Thymus (tissue), 11 donors: Measurements from ENCODE around the gene DPT. TPM values are rescaled to one million over a fixed set of nuclear protein-coding genes. Genes with fewer than 3 reads are reported as not detected.

ENCODE experiments used
- DNase-seq, 9 donors: peaks; one replicate each; pipeline ENCODE4 v3.0.0-alpha.2; 2013; ENCODE audit warnings: low spot score in 9 of 9, low read depth in 6 of 9, missing footprints in 1 of 9
- H3K27ac ChIP-seq, 2 donors: one replicate each; pipeline ENCODE4 v1.5.1; 2013; ENCODE audit warnings: control low read depth in 1 of 2, low read depth in 1 of 2, low read length in 1 of 2, mild to moderate bottlenecking in 1 of 2, moderate library complexity in 1 of 2
- H3K27me3 ChIP-seq, 2 donors: one replicate each; pipeline ENCODE4 v1.5.1; 2013; ENCODE audit warnings: low read length in 1 of 2; ENCODE audit not compliant: control insufficient read depth in 2 of 2, insufficient read depth in 1 of 2
- H3K36me3 ChIP-seq, 2 donors: one replicate each; pipeline ENCODE4 v1.5.1; 2013; ENCODE audit warnings: low read length in 1 of 2, mild to moderate bottlenecking in 1 of 2, moderate library complexity in 1 of 2; ENCODE audit not compliant: control insufficient read depth in 2 of 2, insufficient read depth in 2 of 2
- H3K4me1 ChIP-seq, 2 donors: one replicate each; pipeline ENCODE4 v1.5.1; 2013; ENCODE audit warnings: low read length in 2 of 2; ENCODE audit not compliant: control insufficient read depth in 2 of 2, insufficient read depth in 2 of 2
- H3K4me3 ChIP-seq, 2 donors: one replicate each; pipeline ENCODE4 v1.5.1; 2013; ENCODE audit warnings: low read length in 2 of 2, control low read depth in 1 of 2, mild to moderate bottlenecking in 1 of 2
- H3K9me3 ChIP-seq, 2 donors: one replicate each; pipeline ENCODE4 v1.5.1; 2013; ENCODE audit warnings: low read length in 1 of 2, mild to moderate bottlenecking in 1 of 2; ENCODE audit not compliant: control insufficient read depth in 2 of 2, insufficient read depth in 1 of 2
- WGBS: extraction: QIAGEN DNeasy Blood & Tissue Kit; methylation state at CpG from one replicate; pipeline ENCODE4 v1.1.7; 2013; 5-methylcytosine and 5-hydroxymethylcytosine counted together
- polyA plus RNA-seq: library from polyadenylated mRNA; stranded (reverse); fragments of 200-250 nt; gene quantifications from one replicate; pipeline ENCODE4 v1.2.3, GENCODE V29; 2013
- total RNA-seq: library from RNA; stranded (reverse); fragments of 120-200 nt; gene quantifications from one replicate; pipeline ENCODE4 v1.2.4, GENCODE V29; 2013
- donor health status: healthy.

The DPT gene
- total and polyA plus RNA-seq, 2 donors = 8.9 to 21.5 TPM

DNA sequence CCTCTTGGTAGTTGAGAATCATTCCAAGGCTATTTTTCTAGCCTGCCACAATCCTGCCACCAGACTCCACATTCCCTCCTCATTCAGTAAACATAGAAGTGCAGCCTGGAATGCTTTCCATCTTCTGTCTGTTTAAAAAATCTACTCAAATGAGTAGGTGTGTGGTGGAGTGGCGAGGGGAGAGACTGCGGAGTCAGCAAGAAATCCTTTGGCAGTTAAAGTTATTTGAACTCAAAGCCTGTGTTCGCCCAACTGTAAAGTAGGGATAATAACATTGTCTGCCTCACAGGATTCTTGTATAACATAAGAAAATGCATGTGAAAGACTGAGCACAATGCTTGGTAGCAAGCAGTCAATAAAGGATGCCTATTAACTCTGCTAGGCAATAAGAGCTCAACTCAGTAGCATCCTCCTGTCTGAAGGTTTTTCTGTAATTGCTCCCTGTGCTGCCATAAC, 22.2 kb upstream of the DPT start:
- H3K4me3 ChIP-seq = no peak overlapping the region
- no peaks in the 10 kb centered on the region for H3K4me1 ChIP-seq
- WGBS = 74% methylated on average over 3 of the region's 3 CpGs
- H3K9me3 ChIP-seq = no peaks in the 10 kb centered on the region
- no peaks in the 10 kb centered on the region for H3K36me3 ChIP-seq
- no peak overlapping the region for H3K27ac ChIP-seq
- DNase-seq = no peak
- no peaks in the 10 kb centered on the region for H3K27me3 ChIP-seq

DNA sequence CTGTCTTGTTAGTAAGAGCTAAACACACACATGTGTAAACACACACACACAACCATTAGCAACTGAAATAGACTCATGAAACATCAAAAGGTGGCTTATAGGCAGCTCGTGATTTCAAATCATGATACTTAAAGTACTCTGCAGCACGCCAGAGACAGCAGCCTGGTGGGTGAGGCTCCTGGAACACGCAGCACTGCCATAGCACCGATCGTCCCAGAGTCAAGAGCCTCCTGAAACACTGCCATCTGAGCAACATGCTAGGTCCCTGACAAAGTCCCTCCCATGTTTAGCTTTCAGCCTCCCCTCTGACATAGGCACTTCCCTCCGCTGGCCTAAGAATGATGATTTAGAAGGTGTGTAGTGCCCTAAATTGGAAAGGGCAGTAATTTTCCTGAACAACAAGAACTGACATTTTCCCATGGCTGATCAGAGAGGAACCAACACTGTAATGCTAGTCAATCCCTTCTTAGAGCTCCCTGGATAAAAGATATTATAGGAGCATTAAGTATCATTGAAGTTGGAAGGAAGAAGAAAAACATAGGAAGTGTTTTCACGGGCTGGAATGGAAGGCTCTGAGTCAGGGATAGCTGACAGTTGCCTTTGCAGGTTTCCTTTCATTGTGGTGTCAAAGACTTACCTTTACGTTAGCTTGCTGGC, 14.1 kb upstream of the DPT start:
- no peak overlapping the region for H3K4me3 ChIP-seq
- no peaks in the 10 kb centered on the region for H3K27me3 ChIP-seq
- H3K4me1 ChIP-seq = no peaks in the 10 kb centered on the region
- H3K27ac ChIP-seq = no peak overlapping the region
- H3K9me3 ChIP-seq = no peaks in the 10 kb centered on the region
- no peaks in the 10 kb centered on the region for H3K36me3 ChIP-seq
- WGBS = 96% methylated on average over 8 of the region's 8 CpGs
- DNase-seq = no peak

DNA sequence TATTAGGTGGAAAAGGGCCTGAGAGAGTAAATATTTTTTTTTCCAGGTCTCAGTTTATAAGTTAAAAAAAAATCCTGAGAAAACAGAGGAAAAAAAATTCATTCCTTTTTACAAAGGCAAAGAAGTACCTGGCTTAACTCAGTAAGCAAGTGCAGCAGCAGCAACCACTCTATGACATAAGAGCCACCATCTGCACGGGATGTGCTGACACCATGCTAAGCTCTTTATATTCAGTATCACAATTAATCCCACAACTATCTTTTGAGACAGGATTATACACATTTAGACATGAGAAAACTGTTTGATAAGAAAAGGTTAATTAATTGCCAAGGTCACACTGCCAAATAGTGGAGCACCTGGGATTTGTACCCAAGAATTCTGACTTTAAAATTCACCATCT, 13.4 kb upstream of the DPT start:
- Histone ChIP-seq H3K27me3 (no peaks in the 10 kb centered on the region), H3K36me3 (no peaks in the 10 kb centered on the region), H3K27ac (no peak overlapping the region), H3K9me3 (no peaks in the 10 kb centered on the region), H3K4me1 (no peaks in the 10 kb centered on the region), H3K4me3 (no peak overlapping the region)
- DNase-seq = no peak
- WGBS = 95% methylated on average over 1 of the region's 1 CpG

DNA sequence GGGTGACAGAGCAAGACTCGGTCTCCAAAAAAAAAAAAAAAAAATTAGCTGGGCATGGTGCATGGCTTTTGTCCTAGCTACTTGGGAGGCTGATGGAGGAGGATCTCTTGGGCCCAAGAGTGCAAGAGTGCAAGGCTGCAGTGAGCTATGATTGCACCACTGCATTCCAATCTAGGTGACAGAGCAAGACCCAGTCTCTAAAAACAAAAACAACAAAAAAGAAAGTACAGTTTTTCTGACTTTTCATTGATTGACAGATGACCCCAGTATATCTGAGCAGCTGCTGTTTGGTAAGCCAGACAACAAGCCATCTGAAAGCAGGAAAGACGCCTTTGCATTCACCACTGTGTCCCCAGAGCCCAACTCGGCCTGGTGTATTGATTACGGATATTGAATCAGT, 10.9 kb upstream of the DPT start:
- Histone ChIP-seq H3K27ac (no peak overlapping the region), H3K4me1 (no peaks in the 10 kb centered on the region), H3K36me3 (no peaks in the 10 kb centered on the region), H3K27me3 (no peaks in the 10 kb centered on the region), H3K4me3 (no peak overlapping the region), H3K9me3 (no peaks in the 10 kb centered on the region)
- no peak for DNase-seq
- WGBS = 98% methylated on average over 4 of the region's 4 CpGs

DNA sequence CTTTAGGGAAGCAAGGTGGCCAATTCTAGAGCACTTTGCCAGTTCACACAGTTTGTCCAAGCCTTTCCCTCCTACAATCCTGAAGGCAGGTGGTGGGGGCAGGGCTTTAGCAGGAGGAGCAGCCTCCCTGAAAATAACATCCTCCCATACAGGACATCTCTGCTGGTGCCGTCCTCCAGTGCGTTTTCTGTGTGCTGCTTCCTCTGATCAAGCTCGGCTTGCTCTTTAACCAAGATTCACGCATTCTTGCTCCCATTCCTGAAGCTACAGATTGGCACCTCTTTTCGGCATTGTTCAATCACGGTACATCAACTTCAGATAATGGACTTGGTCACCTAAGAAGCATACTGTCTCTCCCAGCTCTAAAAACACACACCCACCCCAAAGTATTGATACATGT, 7.5 kb upstream of the DPT start:
- 87% methylated on average over 6 of the region's 6 CpGs for WGBS
- no peak for DNase-seq
- H3K4me3 ChIP-seq = no peak overlapping the region
- H3K27me3 ChIP-seq = no peaks in the 10 kb centered on the region
- H3K36me3 ChIP-seq = no peaks in the 10 kb centered on the region
- H3K27ac ChIP-seq = no peak overlapping the region
- no peaks in the 10 kb centered on the region for H3K4me1 ChIP-seq
- no peaks in the 10 kb centered on the region for H3K9me3 ChIP-seq

DNA sequence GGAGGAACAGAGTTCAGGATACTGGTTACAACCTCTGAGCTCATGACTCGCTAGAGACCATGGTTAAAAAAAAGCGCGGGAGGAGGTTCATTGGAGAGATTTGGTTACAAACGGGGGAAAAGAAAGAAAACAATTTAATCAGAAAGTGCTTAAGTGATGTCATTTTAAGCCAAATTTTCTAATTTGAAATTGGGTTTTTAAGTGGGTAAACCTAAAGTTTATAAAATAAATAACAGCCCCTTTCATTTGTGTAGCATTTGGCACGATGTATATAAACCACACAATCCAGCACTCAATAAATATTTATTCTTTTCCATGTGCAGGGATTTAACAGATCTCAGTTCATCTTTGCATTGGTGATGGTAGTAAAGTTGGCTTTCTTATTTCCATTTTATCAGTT, 7.0 kb upstream of the DPT start:
- Histone ChIP-seq H3K27me3 (no peaks in the 10 kb centered on the region), H3K36me3 (no peaks in the 10 kb centered on the region), H3K4me3 (no peak overlapping the region), H3K27ac (no peak overlapping the region), H3K9me3 (no peaks in the 10 kb centered on the region), H3K4me1 (no peaks in the 10 kb centered on the region)
- DNase-seq = no peak
- WGBS = 84% methylated on average over 5 of the region's 5 CpGs

DNA sequence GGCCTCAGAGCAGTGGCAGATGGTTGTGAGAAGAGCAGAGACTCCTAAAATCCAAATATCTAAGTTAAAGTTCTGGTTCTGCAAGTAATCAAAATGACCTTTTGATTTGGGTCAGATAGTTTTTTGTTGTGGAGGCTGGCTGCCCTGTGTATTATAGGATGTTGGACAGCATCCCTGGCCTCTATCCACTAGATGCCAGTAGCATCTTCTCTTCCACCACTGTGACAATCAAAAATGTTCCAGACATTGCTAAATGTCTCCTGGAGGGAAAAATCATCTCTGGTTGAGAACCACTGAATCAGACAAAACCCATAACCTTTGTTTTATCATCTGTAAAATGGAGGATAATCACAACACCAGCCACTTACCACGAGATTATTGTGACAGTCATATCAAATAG, 5.9 kb upstream of the DPT start:
- Histone ChIP-seq H3K4me1 (no peaks in the 10 kb centered on the region), H3K9me3 (no peaks in the 10 kb centered on the region), H3K27ac (no peak overlapping the region), H3K36me3 (no peaks in the 10 kb centered on the region), H3K27me3 (no peaks in the 10 kb centered on the region), H3K4me3 (no peak overlapping the region)
- 81% methylated on average over 1 of the region's 1 CpG for WGBS
- no peak for DNase-seq

DNA sequence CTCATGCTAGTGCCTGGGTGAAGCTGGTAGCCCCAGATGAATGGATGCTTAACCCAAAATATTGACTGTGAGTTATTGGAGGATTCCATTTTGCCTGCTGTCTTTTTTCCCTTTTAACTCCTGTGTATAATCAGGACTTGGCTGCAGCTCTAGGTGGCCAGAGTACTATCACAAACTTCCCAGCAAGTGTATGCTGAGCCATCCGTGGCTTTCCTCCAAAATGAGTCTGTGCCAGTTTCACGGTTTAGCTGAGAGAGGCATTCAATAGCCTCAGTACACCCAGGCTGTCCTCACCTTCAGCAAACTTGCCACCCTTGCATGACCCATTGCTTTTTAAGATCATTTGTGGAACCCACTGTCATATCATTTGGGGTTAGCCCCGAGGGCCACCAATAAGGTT, 5.3 kb upstream of the DPT start:
- no peak overlapping the region for H3K27ac ChIP-seq
- 92% methylated on average over 3 of the region's 3 CpGs for WGBS

DNA sequence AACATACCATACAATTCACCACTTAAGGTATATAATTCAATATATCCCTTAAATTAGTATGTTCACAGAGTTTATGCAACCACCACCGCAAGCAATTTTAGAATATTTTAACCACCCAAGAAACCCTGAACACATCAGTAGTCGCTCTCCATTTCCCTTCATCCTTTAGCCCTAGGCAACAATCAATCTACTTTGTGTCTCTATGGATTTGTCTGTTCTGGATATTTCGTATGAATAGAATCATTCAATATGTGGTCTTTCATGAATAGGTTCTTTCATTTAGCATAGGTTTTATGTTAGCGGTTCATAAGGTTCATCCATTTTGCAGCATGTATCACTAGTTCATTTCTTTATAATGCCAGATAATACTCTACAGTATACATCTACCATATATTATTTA, 4.2 kb upstream of the DPT start:
- Histone ChIP-seq H3K4me1 (no peaks in the 10 kb centered on the region), H3K27me3 (no peaks in the 10 kb centered on the region), H3K36me3 (no peaks in the 10 kb centered on the region), H3K27ac (no peak overlapping the region), H3K4me3 (no peak overlapping the region), H3K9me3 (no peaks in the 10 kb centered on the region)
- no peak for DNase-seq
- WGBS = 96% methylated on average over 4 of the region's 4 CpGs

More for the DNA sequence above, 5.3 kb upstream of the DPT start:
- no peaks in the 10 kb centered on the region for H3K27me3 ChIP-seq
- DNase-seq = no peak
- H3K9me3 ChIP-seq = no peaks in the 10 kb centered on the region
- H3K4me3 ChIP-seq = no peak overlapping the region
- no peaks in the 10 kb centered on the region for H3K4me1 ChIP-seq
- H3K36me3 ChIP-seq = no peaks in the 10 kb centered on the region

DNA sequence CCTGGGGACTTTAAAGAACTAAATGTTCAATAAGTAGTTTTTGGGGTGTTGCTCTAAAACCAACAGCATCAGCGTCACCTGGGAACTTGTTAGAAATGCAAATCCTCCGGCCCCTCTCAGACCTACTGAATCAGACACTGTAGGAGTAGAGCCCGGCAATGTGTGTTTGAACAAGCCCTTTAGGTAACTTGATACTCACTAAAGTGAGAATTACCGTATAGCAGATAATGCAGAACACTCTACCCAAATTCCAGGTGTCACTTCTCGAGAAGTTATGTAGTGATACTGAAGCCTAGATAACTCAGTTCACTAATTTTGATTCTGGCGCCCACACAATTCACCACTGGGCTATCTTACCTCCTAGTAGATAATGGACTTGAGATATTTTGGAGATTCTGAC, 3.7 kb upstream of the DPT start:
- H3K4me3 ChIP-seq = no peak overlapping the region
- H3K27ac ChIP-seq = no peak overlapping the region
- H3K27me3 ChIP-seq = no peaks in the 10 kb centered on the region
- H3K4me1 ChIP-seq = no peaks in the 10 kb centered on the region
- DNase-seq = no peak
- H3K36me3 ChIP-seq = no peaks in the 10 kb centered on the region
- WGBS = 91% methylated on average over 6 of the region's 6 CpGs
- H3K9me3 ChIP-seq = no peaks in the 10 kb centered on the region
